Parathyroid adenoma (tissue), 2 donors: ENCODE results near the gene HSD3B7.

ENCODE experiments used
- H2AFZ ChIP-seq: fragments of 300-600 bp; sonication (generic); one replicate; pipeline ENCODE4 v1.7.0; 2017; ENCODE audit warnings: antibody characterized with exemption, mild to moderate bottlenecking
- H3K27ac ChIP-seq: fragments of 300-600 bp; sonication (generic); one replicate; pipeline ENCODE4 v1.7.0; 2017
- H3K27me3 ChIP-seq: fragments of 300-600 bp; sonication (generic); one replicate; pipeline ENCODE4 v1.7.0; 2017; ENCODE audit warnings: low read length; ENCODE audit not compliant: control insufficient read depth, insufficient read depth
- H3K36me3 ChIP-seq: fragments of 300-600 bp; sonication (generic); one replicate; pipeline ENCODE4 v1.7.0; 2017; ENCODE audit warnings: low read length; ENCODE audit not compliant: control insufficient read depth, insufficient read depth
- H3K4me1 ChIP-seq: fragments of 300-600 bp; sonication (generic); one replicate; pipeline ENCODE4 v1.7.0; 2017; ENCODE audit warnings: control low read depth
- H3K4me2 ChIP-seq: fragments of 300-600 bp; sonication (generic); one replicate; pipeline ENCODE4 v1.7.0; 2017; ENCODE audit warnings: low read length
- H3K4me3 ChIP-seq: fragments of 300-600 bp; sonication (generic); one replicate; pipeline ENCODE4 v1.7.0; 2017; ENCODE audit warnings: low read depth, low read length
- H3K79me2 ChIP-seq: fragments of 300-600 bp; sonication (generic); one replicate; pipeline ENCODE4 v1.7.0; 2017; ENCODE audit warnings: control low read depth
- H3K9ac ChIP-seq: fragments of 300-600 bp; sonication (generic); one replicate; pipeline ENCODE4 v1.7.0; 2017; ENCODE audit warnings: mild to moderate bottlenecking
- H3K9me3 ChIP-seq: fragments of 300-600 bp; sonication (generic); one replicate; pipeline ENCODE4 v1.7.0; 2017; ENCODE audit warnings: low read length; ENCODE audit not compliant: control insufficient read depth
- CTCF ChIP-seq: fragments of 300-600 bp; sonication (generic); IDR thresholded peaks from one replicate; pipeline ENCODE4 v1.7.0; 2017; ENCODE audit warnings: antibody characterized with exemption, mild to moderate bottlenecking
- donor health status: primary hyperparathyroidism.

The HSD3B7 gene

GRCh38 chr16:30963925-30964511 is 21.0 kb upstream of the HSD3B7 start:
- H3K27ac ChIP-seq: no peak overlapping the region
- H3K9ac ChIP-seq: no peak overlapping the region
- H3K9me3 ChIP-seq: no peaks in the 10 kb centered on the region
- no peak overlapping the region for H2AFZ ChIP-seq
- no peak for TF ChIP-seq CTCF
- H3K79me2 ChIP-seq: peaks cover 10% of the 10 kb centered on the region
- no peak overlapping the region for H3K4me3 ChIP-seq
- H3K27me3 ChIP-seq: no peaks in the 10 kb centered on the region
- H3K4me1 ChIP-seq: no peaks in the 10 kb centered on the region
- no peak overlapping the region for H3K4me2 ChIP-seq
- H3K36me3 ChIP-seq: no peaks in the 10 kb centered on the region

- Histone ChIP-seq H3K4me1 (no peaks in the 10 kb centered on the region), H3K27me3 (no peaks in the 10 kb centered on the region), H2AFZ (no peak overlapping the region), H3K79me2 (peaks cover 10% of the 10 kb centered on the region), H3K27ac (no peak overlapping the region), H3K36me3 (no peaks in the 10 kb centered on the region), H3K9me3 (no peaks in the 10 kb centered on the region), H3K4me3 (no peak overlapping the region), H3K9ac (no peak overlapping the region), H3K4me2 (no peak overlapping the region)
- TF ChIP-seq CTCF: no peak
Measured at GRCh38 chr16:30964574-30965226, 20.3 kb upstream of the HSD3B7 start.

GRCh38 chr16:30965436-30965835 is 19.6 kb upstream of the HSD3B7 start:
- Histone ChIP-seq H3K4me1 (no peaks in the 10 kb centered on the region), H2AFZ (no peak overlapping the region), H3K4me3 (no peak overlapping the region), H3K79me2 (peaks cover 10% of the 10 kb centered on the region), H3K9me3 (no peaks in the 10 kb centered on the region), H3K36me3 (no peaks in the 10 kb centered on the region), H3K4me2 (no peak overlapping the region), H3K27ac (no peak overlapping the region), H3K27me3 (no peaks in the 10 kb centered on the region), H3K9ac (no peak overlapping the region)
- no peak for TF ChIP-seq CTCF

GRCh38 chr16:30966033-30966619 is 18.9 kb upstream of the HSD3B7 start:
- no peaks in the 10 kb centered on the region for H3K4me1 ChIP-seq
- no peak overlapping the region for H3K4me2 ChIP-seq
- no peaks in the 10 kb centered on the region for H3K36me3 ChIP-seq
- H3K79me2 ChIP-seq: peaks cover 10% of the 10 kb centered on the region
- no peak overlapping the region for H3K27ac ChIP-seq
- H2AFZ ChIP-seq: no peak overlapping the region
- no peak overlapping the region for H3K4me3 ChIP-seq
- TF ChIP-seq CTCF: no peak
- H3K9me3 ChIP-seq: no peaks in the 10 kb centered on the region
- no peak overlapping the region for H3K9ac ChIP-seq
- H3K27me3 ChIP-seq: no peaks in the 10 kb centered on the region
